GM18499 (cell line): ENCODE data around the gene PPP1R3A.
"Not testable (repeated sequence)": the region's sequence is repeated elsewhere in the genome, so short reads cannot be mapped to it uniquely, and the experiment has no call there.

Experiments
- ATAC-seq: cut with Tn5 transposase; IDR thresholded peaks from one replicate; pipeline ENCODE4 v1.9.1; 2021; ENCODE audit warnings: moderate number of reproducible peaks; ENCODE audit not compliant: insufficient read depth, unreplicated experiment

The PPP1R3A gene, protein sequence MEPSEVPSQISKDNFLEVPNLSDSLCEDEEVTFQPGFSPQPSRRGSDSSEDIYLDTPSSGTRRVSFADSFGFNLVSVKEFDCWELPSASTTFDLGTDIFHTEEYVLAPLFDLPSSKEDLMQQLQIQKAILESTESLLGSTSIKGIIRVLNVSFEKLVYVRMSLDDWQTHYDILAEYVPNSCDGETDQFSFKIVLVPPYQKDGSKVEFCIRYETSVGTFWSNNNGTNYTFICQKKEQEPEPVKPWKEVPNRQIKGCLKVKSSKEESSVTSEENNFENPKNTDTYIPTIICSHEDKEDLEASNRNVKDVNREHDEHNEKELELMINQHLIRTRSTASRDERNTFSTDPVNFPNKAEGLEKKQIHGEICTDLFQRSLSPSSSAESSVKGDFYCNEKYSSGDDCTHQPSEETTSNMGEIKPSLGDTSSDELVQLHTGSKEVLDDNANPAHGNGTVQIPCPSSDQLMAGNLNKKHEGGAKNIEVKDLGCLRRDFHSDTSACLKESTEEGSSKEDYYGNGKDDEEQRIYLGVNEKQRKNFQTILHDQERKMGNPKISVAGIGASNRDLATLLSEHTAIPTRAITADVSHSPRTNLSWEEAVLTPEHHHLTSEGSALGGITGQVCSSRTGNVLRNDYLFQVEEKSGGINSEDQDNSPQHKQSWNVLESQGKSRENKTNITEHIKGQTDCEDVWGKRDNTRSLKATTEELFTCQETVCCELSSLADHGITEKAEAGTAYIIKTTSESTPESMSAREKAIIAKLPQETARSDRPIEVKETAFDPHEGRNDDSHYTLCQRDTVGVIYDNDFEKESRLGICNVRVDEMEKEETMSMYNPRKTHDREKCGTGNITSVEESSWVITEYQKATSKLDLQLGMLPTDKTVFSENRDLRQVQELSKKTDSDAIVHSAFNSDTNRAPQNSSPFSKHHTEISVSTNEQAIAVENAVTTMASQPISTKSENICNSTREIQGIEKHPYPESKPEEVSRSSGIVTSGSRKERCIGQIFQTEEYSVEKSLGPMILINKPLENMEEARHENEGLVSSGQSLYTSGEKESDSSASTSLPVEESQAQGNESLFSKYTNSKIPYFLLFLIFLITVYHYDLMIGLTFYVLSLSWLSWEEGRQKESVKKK

DNA sequence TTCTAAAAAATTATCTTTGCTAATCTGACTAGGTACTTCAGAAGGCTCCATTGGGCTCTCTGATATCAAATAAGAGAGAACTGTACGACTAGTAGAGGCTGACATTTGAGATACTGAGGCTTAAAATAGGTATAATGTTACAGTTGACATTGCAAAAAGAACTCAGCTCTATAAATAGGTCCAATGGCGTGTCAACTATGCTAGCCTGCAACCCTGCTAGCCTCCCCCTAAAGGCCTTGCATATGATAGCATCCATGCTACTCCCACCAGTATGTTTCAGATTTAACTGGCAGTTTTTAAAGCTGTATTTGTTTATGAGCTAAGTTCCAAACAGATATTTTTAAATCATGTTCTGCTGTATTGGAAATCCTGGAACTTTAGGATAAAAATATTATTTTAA, at the start of gene PPP1R3A:
Gene PPP1R3A, minus strand, starts transcription at position 64 of the 400 bp plus-strand sequence. Its CDS starts 13 bp downstream, at position 51.
- no peak for ATAC-seq

DNA sequence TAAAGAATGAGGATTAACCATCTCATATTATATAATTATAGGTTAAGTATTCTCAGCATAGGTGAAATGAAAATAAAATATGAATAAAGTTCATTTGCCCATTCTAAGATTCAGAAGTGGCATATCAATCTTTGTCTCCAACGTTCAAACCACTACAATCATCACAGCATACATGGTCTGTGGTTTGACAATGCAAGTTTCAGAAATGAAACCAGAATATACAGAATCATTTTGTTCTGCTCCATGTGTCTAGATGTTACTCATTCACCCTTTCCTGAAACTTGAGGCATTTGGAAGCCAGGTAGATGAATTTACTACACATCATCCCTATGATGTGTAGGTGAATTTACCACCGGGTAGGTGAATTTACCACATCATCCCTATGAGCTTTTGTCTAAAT, 44.5 kb upstream of the PPP1R3A start:
- ATAC-seq, result no peak

DNA sequence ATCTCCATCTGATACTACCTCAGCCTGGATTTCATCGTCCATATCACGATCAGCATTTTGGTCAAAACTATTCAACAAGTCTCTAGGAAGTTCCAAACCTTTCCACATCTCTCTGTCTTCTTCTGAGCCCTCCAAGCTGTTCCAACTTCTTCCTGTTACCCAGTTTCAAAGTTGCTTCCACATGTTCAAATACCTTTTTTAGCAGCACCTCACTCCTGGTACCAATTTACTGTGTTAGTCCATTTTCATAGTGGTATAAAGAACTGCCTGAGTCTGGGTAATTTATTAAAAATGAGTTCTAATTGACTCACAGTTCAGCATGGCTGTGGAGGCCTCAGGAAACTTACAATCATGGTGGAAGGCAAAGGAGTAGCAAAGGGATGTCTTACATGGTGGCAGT, 41.1 kb upstream of the PPP1R3A start:
- ATAC-seq, result no peak

DNA sequence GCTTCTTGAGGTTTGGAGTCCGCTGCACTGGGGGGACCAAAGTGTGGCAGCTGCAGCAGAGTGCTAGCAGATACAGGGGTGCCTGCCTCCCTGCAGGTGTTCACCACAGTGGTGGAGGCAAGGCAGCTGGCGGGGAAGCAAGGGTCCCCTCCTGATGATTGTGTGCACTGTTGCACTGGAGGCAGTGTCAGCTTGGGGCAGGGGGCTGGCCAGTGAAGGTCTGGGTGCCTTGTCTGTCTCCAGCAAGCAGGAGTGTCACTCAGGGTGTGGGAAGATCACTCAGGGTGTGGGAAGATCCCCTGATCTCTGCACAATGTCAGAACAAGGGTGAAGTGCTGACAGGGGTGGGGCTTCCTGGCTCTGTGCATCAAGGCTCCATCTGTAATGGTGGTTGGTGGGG, 36.3 kb upstream of the PPP1R3A start:
- no peak for ATAC-seq

DNA sequence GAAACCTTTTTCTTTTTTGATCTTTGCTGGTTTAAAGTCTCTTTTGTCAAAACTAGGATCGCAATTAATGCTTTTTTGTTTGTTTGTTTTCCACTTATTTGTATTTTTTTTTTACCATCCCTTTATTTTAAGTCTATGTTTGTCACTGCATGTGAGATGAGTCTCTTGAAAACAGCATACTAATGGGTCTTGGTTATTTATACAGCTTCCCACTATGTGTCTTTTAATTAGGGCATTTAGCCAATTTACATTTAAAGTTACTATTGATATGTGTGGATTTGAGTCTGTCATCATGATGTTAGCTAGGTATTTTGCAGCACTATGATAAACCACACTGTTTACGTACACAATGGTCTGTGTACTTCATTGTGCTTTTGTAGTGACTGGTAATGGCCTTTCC, 34.7 kb upstream of the PPP1R3A start:
- ATAC-seq, result no peak

DNA sequence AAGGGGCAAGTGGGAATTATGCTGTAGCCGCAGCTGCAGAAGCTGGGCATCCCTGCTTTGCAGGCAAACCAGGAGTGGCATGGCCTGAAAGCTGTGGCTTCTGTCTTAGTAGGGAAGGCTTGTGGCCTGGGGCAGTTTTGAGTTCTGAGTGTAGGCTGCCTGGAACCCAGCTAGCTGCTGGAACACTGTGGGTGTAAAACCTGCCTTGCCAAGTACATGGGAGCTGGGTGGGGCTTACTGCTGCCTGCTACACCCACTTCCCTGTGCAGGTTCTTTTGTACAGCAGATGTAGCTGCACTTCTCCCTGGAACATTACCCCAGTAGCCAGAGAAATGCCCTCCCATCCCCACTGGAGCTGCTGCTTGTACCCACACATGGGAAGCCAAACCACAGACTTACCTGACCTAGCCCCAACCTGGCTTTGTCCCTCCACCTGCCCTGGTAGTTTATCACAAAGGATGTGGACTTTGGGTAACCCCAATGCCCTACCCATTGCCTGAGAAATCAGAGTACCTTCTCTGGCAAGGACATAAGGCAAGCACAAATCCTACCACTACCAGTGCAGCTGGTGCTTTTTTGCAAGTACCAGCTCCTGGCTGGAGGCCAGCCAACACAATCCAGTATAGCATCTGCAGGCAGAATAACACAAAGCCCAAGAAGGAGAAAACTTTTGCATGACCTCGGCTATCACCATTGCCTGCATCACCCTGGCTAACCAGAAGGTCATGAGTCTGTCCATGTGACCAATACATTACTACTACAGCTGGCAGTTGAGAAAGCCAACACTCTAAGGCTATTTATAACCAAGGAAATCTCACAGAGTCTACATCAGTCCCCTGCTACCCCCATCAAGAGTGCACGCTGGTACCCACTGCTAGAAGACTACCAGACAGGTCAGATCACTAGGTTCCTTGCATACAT, 26.5 kb upstream of the PPP1R3A start:
- ATAC-seq, result no peak

DNA sequence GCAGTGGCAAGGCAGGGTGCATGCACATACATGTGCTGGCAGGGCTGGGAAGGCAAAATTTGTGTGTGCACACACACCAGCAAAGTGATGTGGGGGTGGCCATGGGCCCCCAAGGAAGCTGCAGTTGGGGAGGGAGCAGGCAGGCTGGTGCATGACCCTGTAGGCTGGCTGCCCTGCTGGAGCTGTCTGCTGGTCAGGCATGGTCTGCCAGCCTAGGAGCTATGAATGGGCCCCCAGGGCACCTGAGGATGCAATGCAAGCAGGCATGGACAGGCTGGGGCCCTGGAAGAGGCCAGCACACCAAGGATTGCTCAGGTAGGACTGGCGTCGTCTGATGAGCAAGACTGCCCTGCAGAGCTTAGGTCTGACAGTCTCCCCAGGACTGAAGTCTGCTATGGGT, 18.2 kb upstream of the PPP1R3A start:
- ATAC-seq, result no peak

DNA sequence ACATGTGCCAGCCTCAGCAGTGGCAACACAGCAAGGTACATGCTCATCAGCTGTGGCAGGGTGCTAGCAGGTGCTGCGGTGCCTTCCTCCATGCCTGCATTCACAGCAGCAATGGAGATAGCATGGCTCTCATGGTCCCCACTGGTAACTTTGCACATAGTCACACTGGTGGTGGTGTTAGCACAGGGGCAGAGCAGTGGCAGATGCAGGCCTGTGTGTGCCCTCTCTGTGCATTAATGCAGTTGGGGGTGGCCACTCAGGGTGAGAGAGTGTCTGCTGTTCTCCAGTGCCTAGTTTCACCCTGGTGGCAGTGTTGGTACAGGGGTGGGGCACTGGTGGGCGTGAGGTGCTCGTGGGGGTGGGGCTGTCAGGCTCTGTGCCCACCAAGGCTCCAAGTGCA, 17.7 kb upstream of the PPP1R3A start:
- no peak for ATAC-seq

DNA sequence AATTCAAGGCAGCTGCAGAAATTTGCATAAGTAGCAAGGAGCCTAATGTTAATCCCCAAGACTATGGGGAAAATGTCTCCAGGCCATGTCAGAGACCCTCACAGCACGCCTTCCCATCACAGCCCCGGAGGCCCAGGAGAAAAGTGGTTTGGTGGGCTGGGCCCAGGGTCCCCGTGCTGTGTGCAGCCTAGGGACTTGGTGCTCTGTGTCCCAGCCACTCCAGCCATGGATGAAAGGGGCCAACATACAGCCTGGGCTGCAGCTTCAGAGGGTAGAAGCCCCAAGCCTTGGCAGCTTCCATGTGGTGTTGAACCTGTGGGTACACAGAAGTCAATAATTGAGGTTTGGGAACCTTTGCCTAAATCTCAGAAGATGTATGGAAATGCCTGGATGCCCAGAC, 10.6 kb upstream of the PPP1R3A start:
- not testable (repeated sequence) for ATAC-seq

DNA sequence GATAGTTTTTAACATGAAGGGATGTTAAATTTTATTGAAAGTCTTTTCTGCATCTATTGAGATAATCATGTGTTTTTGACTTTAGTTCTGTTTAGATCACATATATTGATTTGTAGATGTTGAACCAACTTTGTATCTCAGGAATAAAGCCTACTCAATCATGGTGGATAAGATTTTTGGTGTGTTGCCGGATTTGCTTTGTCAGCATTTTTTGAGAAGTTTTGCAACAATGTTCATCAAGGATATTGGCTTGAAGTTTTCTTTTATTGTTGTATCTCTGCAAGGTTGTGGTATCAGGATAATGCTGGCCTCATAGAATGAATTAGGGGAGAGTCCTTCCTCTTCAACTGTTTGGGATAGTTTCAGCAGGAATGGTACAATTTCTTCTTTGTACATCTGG, 9.3 kb upstream of the PPP1R3A start:
- ATAC-seq, result no peak

DNA sequence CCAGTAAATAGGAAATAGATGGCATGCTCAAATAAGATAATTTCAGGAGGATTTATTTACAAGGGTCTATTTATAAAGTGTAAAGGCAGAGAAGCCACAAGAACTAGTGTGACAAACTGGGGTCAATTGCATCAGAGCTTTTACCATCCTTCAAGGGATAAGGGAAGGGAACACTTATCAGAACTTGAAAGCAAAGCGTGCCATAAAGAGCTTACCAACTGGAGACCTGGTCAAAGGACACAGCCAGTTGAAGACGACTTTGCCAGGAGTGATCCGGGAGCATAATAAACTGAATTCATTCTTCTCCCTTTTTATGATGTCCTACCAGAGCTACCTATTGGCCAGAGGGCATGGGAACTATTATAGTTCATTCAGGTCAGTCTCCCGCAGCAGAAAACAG, 3.2 kb upstream of the PPP1R3A start:
- no peak for ATAC-seq

DNA sequence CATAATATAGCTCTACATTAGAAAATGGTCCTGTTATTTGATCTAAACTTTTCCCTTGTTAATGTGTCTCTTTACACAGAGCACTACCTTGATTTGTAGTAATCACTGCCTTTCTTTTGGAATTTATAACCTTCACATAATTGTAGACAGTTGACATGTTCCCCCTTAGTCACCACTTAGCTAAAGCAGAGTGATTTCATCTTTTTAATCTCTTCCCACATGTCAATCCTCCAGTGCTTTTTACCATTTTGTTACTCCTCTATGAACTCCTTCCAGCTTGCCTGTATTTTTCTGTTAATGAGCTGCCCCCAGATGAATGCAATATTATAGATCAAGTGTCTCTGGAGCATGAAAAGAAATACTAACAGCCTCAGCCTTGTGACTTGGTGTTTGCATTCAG, 2.6 kb upstream of the PPP1R3A start:
- ATAC-seq, result no peak

DNA sequence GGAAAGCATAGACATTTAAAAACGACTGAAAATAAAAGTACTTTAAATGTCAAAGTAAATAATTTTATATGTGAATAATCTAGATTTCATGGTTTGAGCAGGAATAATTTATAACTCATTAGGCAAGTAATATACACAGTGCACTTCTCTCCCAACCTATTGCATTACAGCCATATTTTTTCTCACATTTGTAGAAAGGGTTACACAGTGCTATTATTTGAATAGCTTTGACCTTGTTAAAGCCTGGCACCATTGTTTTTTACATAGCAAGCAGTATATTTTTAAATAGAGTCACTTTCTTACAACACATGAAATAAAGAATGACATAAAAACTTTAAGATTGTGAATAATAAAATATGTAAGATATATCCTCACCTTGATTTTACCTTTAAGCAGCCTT, 969 bp downstream of the PPP1R3A start:
- ATAC-seq, result no peak

DNA sequence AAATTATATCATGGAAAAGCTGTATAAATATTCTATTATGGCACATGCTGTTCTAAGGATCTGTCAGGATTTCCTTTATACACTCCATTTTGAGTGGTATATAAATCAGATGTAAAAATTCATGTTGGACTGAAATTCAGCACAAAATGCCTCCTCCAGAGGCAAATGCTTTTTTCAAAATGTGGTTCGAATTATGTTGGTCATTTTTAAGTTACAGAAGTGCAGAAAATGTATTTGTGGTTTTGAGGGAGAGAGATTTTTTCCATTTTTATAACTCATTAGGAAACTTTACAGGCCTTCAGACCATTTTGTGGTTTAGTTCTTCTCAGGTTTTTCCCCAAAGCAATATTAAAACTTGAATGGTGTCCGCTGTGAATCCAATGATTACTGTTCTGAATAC, 2.9 kb downstream of the PPP1R3A start:
- ATAC-seq, result no peak

DNA sequence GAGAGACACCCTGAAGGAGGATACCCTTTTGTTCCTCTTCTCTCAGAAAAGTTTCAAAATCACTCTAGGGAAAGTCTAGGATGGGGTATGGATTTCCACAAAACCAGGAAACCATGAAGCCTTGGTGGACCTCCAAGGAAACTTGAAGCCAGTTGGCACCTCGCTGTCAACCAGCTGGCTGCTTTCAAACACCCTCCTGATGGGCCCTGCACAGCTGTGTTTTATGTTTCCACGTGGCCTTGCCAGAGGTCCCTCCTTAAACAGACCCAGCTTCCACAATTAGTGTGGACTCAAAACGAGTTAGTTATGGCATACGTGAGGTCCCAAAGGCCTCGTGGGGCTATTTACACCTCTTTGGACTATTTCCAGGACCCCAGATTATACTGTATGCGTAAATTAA, 5.9 kb downstream of the PPP1R3A start:
- ATAC-seq, result no peak

DNA sequence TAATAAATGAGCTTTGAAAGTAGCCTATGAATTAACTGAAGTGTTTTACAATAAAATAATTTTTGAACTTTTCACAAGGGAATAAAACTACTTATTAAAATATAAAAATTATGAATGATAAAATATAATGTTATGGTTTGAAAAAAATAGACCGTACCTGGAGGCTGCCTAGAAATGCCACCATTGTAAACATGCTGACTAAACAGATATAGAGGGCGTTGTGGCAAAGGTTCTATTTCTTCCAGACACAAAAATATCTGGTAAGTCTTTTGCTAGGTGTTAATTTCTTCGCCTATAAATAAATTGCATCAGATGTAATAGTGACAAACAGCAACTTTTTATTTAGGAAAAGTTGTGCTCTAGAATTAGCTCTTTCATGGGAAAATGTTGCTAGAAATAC, 11.2 kb downstream of the PPP1R3A start:
- no peak for ATAC-seq

DNA sequence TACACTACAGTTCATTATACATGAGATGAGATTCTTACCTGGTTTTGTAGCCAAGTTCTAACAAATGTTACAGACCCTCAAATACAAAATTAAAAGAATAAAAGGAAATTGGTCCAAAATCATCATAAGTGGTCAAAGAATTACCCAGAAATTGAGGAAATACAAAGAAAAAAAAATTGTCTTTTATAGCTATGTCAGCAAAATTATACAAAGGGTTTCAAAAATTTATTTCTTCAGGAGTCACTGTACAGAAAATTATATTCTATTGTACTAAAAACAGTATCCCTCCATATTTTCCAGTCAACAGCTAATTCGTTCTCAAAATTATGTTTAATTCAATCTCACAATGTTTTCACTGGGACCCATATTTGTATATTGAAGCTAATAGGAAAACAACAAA, 14.3 kb downstream of the PPP1R3A start:
- ATAC-seq, result no peak

DNA sequence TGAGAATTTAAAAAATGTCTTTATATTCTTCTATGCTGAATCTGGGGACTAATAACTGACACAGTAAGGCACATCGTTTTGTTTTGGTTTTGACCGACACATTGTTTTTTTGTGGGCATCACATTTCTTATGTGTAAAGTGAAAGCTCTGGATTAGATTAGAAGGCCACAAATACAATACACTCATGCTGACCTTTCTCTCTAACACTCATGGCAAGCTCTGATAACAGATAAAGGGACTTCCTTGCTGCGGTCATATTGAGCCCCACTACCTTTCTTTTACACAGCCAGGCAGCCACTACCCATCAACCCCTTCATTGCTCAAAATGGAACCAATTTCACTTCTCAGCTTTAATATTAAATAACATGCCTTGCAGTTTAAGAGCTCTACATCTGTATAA, 26.0 kb downstream of the PPP1R3A start:
- ATAC-seq, result no peak

DNA sequence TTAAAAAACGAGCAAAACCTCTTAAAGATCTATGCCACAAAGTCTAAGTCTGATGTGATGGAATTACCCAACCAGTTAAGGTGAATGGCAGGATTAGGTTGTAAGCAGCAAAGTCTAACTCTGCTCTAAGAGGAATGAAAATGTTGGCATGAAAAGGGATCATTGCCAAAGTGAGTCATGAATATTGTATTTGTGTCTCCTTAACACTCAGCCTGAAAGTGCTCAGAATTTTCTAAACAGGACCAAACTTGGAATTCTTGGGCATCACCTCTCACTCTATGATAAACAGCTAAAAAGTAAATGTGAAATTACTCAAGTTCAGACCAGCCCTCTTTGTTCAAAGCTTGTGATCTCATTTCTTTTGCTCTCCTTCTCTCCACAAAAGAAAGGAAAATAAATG, 27.0 kb downstream of the PPP1R3A start:
- no peak for ATAC-seq

DNA sequence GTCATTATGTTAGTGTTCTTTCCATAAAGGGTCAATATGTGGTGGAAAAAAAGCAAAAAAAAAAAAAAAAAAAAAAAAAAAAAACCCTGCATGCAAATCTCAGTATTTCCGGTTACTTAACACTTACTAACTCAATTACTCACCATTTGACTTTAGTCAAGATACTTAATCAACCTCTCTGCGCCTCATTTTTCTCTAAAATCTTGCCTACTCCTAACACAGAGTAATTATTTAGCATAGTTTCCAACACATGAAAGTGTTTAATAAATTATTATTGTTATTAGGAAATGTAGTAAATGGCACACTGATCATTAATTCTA, 27.8 kb downstream of the PPP1R3A start:
- no peak for ATAC-seq
